AG04449 (cell line): ENCODE measurements around the gene GRAMD2B.

Experiments
- CTCF ChIA-PET: fragments of 350-600 bp; formaldehyde crosslinking; extraction: SDS; loops from one replicate; lab custom pipeline; 2021; ENCODE audit warnings: antibody characterized with exemption; lab: Yijun Ruan, JAX
- POLR2A ChIA-PET: fragments of 400-600, 350-600 bp; formaldehyde crosslinking; extraction: SDS; loops from one replicate; lab custom pipeline; 2020; ENCODE audit warnings: antibody characterized with exemption, inconsistent platforms; lab: Yijun Ruan, JAX
- DNase-seq: peaks from one replicate; pipeline ENCODE4 v3.0.0-alpha.2; 2010; ENCODE audit warnings: low read depth, low spot score
- H3K4me3 ChIP-seq: 2 replicates; pipeline ENCODE4 v1.5.1; 2011; ENCODE audit warnings: low read depth, mild to moderate bottlenecking, control low read depth, low read length
- CTCF ChIP-seq: IDR thresholded peaks from one replicate; pipeline ENCODE4 v1.5.1; 2011; ENCODE audit warnings: mild to moderate bottlenecking, moderate library complexity, low read length, control low read depth, inconsistent platforms; ENCODE audit not compliant: insufficient read depth; ENCODE audit errors: missing control alignments

GRAMD2B gene

GRCh38 chr5:126525630-126526245, 102.5 kb downstream of the GRAMD2B start:
- no peak for DNase-seq
- TF ChIP-seq CTCF, result no peak
- CTCF ChIA-PET, result interaction anchor here (1.4 to 2.8 kb wide), 2 partner anchors 13 to 172 kb away, joined by 3 to 16 read pairs; no protein-coding TSS in a partner anchor
- POLR2A ChIA-PET, result no interaction called here
- no peak overlapping the region for H3K4me3 ChIP-seq

- POLR2A ChIA-PET, result no interaction called here
- CTCF ChIA-PET, result interaction anchor here (2.8 kb wide), 1 partner anchor 173 kb away, joined by 16 read pairs; no protein-coding TSS in a partner anchor
- no peak for TF ChIP-seq CTCF
- no peak overlapping the region for H3K4me3 ChIP-seq
- DNase-seq, result no peak
Observed at GRCh38 chr5:126526493-126526892, 103.3 kb downstream of the GRAMD2B start.

DNA sequence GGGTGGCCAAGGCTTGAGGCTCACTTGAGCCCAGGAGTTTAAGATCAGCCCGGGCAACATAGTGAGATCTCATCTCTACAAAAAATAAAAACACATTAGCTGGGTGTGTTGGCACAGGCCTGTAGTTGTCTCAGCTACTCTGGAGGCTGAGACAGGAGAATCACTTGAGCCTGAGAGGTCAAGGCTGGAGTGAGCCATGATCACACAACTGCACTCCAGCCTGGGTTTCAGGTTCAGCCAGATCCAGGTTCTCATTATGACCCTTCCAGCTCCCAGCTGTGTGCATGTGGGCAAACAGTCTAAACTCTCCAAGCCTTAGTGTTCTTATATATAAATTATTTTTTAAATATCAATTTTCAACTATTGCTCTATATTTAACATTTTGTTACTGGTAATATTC, 103.9 kb downstream of the GRAMD2B start:
- DNase-seq, result no peak
- ChIA-PET POLR2A (no interaction called here), CTCF (interaction anchor here (1.2 to 2.8 kb wide), 7 partner anchors 9 to 178 kb away, joined by 3 to 16 read pairs (median 4); partner anchors contain the start of gene PHAX)
- TF ChIP-seq CTCF, result no peak
- no peak overlapping the region for H3K4me3 ChIP-seq

DNA sequence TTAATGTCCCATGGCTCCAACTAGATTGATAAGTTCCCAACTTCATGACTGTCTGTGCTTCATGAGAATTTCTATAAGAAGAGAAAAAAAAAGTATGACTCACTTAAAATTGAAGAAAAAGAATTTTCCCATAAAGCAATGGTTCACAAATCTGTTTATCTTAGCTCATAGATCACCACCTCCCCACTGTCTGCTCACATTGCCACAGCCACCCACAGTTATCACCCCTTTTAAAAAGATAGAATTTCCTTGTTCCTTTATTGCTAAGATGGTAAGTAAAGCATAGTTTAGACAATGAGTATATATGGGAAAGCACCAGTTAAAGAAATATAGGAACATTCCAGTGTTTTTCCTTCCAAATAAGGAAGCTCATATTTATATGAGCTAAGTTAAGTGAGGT, 104.7 kb downstream of the GRAMD2B start:
- CTCF ChIA-PET, result interaction anchor here (1.2 to 2.8 kb wide), 9 partner anchors 8 to 189 kb away, joined by 3 to 16 read pairs (median 4); partner anchors contain the start of gene PHAX
- POLR2A ChIA-PET, result interaction anchor here (0.6 kb wide), 1 partner anchor 35 kb away, joined by 3 read pairs; no protein-coding TSS in a partner anchor
- H3K4me3 ChIP-seq, result no peak overlapping the region
- no peak for TF ChIP-seq CTCF
- DNase-seq, result peak; percentile 81

DNA sequence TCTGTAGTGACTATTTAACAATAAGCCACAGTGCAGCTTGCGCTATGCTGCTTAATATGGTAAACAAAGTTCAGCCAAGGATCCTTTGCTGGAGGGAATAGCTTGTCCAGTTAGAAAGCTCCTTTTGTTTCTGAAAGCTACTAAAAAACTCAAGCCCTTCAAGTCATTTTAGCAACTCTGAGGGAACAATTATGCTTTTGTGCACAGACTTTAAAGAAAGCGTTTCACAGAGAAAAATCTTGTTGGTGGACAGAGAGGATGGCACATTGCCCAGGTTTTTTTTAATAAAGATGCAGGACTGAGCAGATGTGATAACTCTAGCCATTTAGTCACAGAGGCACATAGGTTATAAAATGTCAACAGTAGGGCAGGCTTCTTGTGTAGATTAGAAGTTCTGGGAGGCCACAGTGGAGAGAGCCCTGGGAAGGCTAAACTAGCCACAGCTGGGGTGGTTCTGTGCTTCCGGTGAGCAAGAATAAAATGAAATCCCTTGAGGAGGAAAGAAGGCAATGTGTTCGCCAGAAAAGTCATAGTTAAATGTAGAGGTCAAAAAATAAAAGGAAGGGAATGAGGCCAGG, 108.4 kb downstream of the GRAMD2B start:
- ChIA-PET POLR2A (no interaction called here), CTCF (interaction anchor here (0.6 to 19.5 kb wide), 11 partner anchors 7 to 192 kb away, joined by 3 to 369 read pairs (median 4); partner anchors contain the start of gene ALDH7A1)
- no peak overlapping the region for H3K4me3 ChIP-seq
- no peak for DNase-seq
- TF ChIP-seq CTCF, result no peak

DNA sequence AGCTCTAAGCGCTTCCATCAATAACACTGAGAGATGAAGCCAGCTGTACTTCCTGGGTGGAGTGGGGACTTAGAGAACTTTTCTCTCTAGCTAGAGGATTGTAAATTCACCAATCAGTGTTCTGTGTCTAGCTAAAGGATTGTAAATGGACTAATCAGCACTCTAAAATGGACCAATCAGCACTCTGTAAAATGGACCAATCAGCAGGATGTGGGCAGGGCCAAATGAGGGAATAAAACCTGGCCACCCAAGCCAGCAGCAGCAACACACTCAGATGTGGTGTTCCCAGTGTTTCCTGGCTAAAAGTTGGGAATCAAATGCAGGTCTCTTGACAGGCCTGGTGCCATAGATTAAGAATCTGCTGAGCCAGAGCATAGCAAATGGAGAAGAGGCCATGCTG, 111.3 kb downstream of the GRAMD2B start:
- no peak for DNase-seq
- no peak for TF ChIP-seq CTCF
- CTCF ChIA-PET, result interaction anchor here (1.3 to 19.5 kb wide), 6 partner anchors 9 to 195 kb away, joined by 3 to 369 read pairs (median 6); no protein-coding TSS in a partner anchor
- H3K4me3 ChIP-seq, result no peak overlapping the region
- POLR2A ChIA-PET, result no interaction called here
